Liver (tissue), 9 donors: Measurements from ENCODE around the gene RTBDN. TPM values are rescaled to one million over a fixed set of nuclear protein-coding genes. Genes with fewer than 3 reads are reported as not detected.

ENCODE experiments used
- DNase-seq: peaks from one replicate; pipeline ENCODE4 v3.0.0-alpha.2; 2017; ENCODE audit warnings: low spot score
- H3K27ac ChIP-seq, 2 donors: one replicate each; pipeline ENCODE4 v1.7.0; 2013; ENCODE audit warnings: inconsistent platforms in 2 of 2, low read length in 2 of 2, control low read depth in 1 of 2, low read depth in 1 of 2, mild to moderate bottlenecking in 1 of 2
- H3K27me3 ChIP-seq, 4 donors: one replicate each; pipeline versions ENCODE4 v1.6.1 to v1.7.0; 2013; ENCODE audit warnings: low read length in 3 of 4, inconsistent platforms in 1 of 4, mild to moderate bottlenecking in 1 of 4, moderate library complexity in 1 of 4; ENCODE audit not compliant: control insufficient read depth in 4 of 4, insufficient read depth in 4 of 4
- H3K36me3 ChIP-seq, 4 donors: one replicate each; pipeline versions ENCODE4 v1.6.1 to v1.7.0; 2013; ENCODE audit warnings: low read length in 3 of 4, mild to moderate bottlenecking in 3 of 4, low read depth in 1 of 4, moderate library complexity in 1 of 4; ENCODE audit not compliant: control insufficient read depth in 4 of 4, insufficient read depth in 3 of 4
- H3K4me1 ChIP-seq, 4 donors: one replicate each; pipeline versions ENCODE4 v1.6.1 to v1.7.0; 2013; ENCODE audit warnings: low read length in 3 of 4, mild to moderate bottlenecking in 3 of 4, moderate library complexity in 1 of 4; ENCODE audit not compliant: control insufficient read depth in 4 of 4, insufficient read depth in 4 of 4
- H3K4me3 ChIP-seq, 3 donors: one replicate each; pipeline versions ENCODE4 v1.6.1 to v1.7.0; 2013; ENCODE audit warnings: low read length in 3 of 3, control low read depth in 1 of 3, low read depth in 1 of 3, mild to moderate bottlenecking in 1 of 3
- H3K9ac ChIP-seq, 2 donors: one replicate each; pipeline ENCODE4 v1.7.0; 2013; ENCODE audit warnings: low read length in 2 of 2, mild to moderate bottlenecking in 2 of 2, moderate library complexity in 2 of 2, control low read depth in 1 of 2, low read depth in 1 of 2
- H3K9me3 ChIP-seq, 4 donors: one replicate each; pipeline versions ENCODE4 v1.6.1 to v1.7.0; 2013; ENCODE audit warnings: low read length in 3 of 4; ENCODE audit not compliant: control insufficient read depth in 4 of 4
- ATF3 ChIP-seq: IDR thresholded peaks from 2 replicates; pipeline ENCODE4 v1.6.1; 2016; ENCODE audit warnings: antibody characterized with exemption
- EGR1 ChIP-seq, 2 donors: IDR thresholded peaks; 2 replicates each; pipeline ENCODE4 v1.6.1; 2016 to 2018; ENCODE audit warnings: antibody characterized with exemption in 2 of 2, low read depth in 2 of 2
- FOXA1 ChIP-seq: IDR thresholded peaks from 2 replicates; pipeline ENCODE4 v1.6.1; 2016; ENCODE audit warnings: antibody characterized with exemption
- FOXA2 ChIP-seq: IDR thresholded peaks from 2 replicates; pipeline ENCODE4 v1.6.1; 2016; ENCODE audit warnings: antibody characterized with exemption
- GABPA ChIP-seq, 2 donors: IDR thresholded peaks in 1 of 2; conservative IDR thresholded peaks in 1 of 2; 2 replicates each; pipeline ENCODE4 v1.6.1; 2016; ENCODE audit warnings: antibody characterized with exemption in 2 of 2, mild to moderate bottlenecking in 1 of 2, moderate library complexity in 1 of 2
- HNF4A ChIP-seq, 2 donors: conservative IDR thresholded peaks; 2 replicates each; pipeline ENCODE4 v1.6.1; 2016; ENCODE audit warnings: antibody characterized with exemption in 2 of 2, mild to moderate bottlenecking in 2 of 2
- HNF4G ChIP-seq: IDR thresholded peaks from 2 replicates; pipeline ENCODE4 v1.6.1; 2016; ENCODE audit warnings: antibody characterized with exemption
- JUND ChIP-seq, 2 donors: IDR thresholded peaks; 2 replicates each; pipeline ENCODE4 v1.6.1; 2016; ENCODE audit warnings: antibody characterized with exemption in 2 of 2
- MAX ChIP-seq: IDR thresholded peaks from 2 replicates; pipeline ENCODE4 v1.6.1; 2016; ENCODE audit warnings: antibody characterized with exemption
- NR2F2 ChIP-seq: IDR thresholded peaks from 2 replicates; pipeline ENCODE4 v1.6.1; 2016; ENCODE audit warnings: antibody characterized with exemption
- RAD21 ChIP-seq, 2 donors: IDR thresholded peaks; 2 replicates each; pipeline ENCODE4 v1.6.1; 2016; ENCODE audit warnings: antibody characterized with exemption in 2 of 2, mild to moderate bottlenecking in 2 of 2
- RXRA ChIP-seq, 2 donors: IDR thresholded peaks; 2 replicates each; pipeline ENCODE4 v1.6.1; 2017 to 2018; ENCODE audit warnings: antibody characterized with exemption in 2 of 2, mild to moderate bottlenecking in 1 of 2
- SP1 ChIP-seq: IDR thresholded peaks from 2 replicates; pipeline ENCODE4 v1.6.1; 2018; ENCODE audit warnings: antibody characterized with exemption, mild to moderate bottlenecking
- TAF1 ChIP-seq: conservative IDR thresholded peaks from 2 replicates; pipeline ENCODE4 v1.6.1; 2016; ENCODE audit warnings: antibody characterized with exemption, mild to moderate bottlenecking
- YY1 ChIP-seq: IDR thresholded peaks from 2 replicates; pipeline ENCODE4 v1.6.1; 2016; ENCODE audit warnings: antibody characterized with exemption, mild to moderate bottlenecking
- ZBTB33 ChIP-seq: IDR thresholded peaks from 2 replicates; pipeline ENCODE4 v1.6.1; 2016; ENCODE audit warnings: antibody characterized with exemption
- WGBS: extraction: QIAGEN DNeasy Blood & Tissue Kit; methylation state at CpG from one replicate; pipeline ENCODE4 v1.1.7; 2013; 5-methylcytosine and 5-hydroxymethylcytosine counted together
- polyA plus RNA-seq, 2 donors: library from polyadenylated mRNA; stranded (reverse) in 1 of 2; unstranded in 1 of 2; fragments of 200-250 nt in 1 of 2; fragments of >200 nt in 1 of 2; fragmentation: Nextera tagmentation in 1 of 2; extraction: Ambion mirVana in 1 of 2; gene quantifications; one replicate each; pipeline versions ENCODE4 v1.2.1 to v1.2.3, GENCODE V29; 2013 to 2015
- total RNA-seq, 2 donors: library from RNA; depleted of rRNA; stranded (reverse); fragments of >200 nt; gene quantifications; one replicate each; pipeline ENCODE4 v1.2.3, GENCODE V29; 2014
- TF ChIP-seq, protein P1 (sequence below): fragments of 150-350 bp; IDR thresholded peaks from 2 replicates; pipeline ENCODE4 v1.5.1; 2017; ENCODE audit warnings: improper control_type of control experiment, low read depth, low read length; ENCODE audit not compliant: missing input control
- TF ChIP-seq, protein P2 (sequence below): IDR thresholded peaks from 2 replicates; pipeline ENCODE4 v1.6.1; 2016; ENCODE audit warnings: antibody characterized with exemption, mild to moderate bottlenecking
- donor health status: healthy.
- donor health status: healthy.
- donor health status: healthy.
- donor health status: healthy.
- donor health status: healthy.

Gene RTBDN
- total and polyA plus RNA-seq, 4 donors = not detected

DNA sequence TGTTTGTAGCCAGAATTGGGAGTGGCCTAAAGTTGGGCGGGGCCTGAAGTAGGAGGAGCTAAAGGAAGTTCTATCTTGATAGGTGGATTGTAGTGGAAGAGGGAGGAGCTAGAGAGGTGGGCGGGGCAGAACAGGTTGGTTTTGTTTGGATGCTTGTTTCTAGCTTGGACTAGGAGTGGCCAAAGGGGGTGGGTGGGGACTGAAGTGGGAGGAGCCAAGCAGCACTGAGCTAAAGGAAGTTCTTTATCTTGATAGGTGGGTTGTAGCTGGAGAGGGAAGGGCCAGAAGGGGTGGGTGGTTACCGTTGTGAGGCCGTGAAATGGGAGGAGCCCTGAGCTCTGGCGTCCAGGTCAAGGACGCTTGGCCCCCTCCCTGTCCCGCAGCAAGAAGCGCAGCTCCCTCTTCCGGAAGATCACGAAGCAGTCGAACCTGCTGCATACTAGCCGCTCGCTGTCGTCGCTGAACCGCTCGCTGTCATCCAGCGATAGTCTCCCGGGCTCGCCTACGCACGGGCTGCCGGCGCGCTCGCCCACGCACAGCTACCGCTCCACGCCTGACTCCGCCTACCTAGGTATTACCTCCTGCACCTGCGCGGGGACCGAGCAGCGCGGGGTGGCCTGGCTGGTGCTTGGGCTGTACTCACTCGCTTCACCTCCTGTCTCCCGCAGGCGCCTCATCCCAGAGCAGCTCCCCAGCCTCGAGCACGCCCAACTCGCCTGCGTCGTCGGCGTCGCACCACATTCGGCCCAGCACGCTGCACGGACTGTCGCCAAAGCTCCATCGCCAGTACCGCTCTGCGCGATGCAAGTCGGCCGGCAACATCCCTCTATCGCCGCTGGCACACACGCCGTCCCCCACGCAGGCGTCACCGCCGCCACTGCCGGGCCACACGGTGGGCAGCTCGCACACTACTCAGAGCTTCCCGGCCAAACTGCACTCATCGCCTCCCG, 38.8 kb upstream of the RTBDN start:
- no peak overlapping the region for H3K9ac ChIP-seq
- H3K27me3 ChIP-seq = no peaks in the 10 kb centered on the region
- peaks cover 0 to 10% (median 6%) of the 10 kb centered on the region in 4 donors for H3K36me3 ChIP-seq
- TF ChIP-seq TAF1 = no peak
- TF ChIP-seq, protein P1, sequence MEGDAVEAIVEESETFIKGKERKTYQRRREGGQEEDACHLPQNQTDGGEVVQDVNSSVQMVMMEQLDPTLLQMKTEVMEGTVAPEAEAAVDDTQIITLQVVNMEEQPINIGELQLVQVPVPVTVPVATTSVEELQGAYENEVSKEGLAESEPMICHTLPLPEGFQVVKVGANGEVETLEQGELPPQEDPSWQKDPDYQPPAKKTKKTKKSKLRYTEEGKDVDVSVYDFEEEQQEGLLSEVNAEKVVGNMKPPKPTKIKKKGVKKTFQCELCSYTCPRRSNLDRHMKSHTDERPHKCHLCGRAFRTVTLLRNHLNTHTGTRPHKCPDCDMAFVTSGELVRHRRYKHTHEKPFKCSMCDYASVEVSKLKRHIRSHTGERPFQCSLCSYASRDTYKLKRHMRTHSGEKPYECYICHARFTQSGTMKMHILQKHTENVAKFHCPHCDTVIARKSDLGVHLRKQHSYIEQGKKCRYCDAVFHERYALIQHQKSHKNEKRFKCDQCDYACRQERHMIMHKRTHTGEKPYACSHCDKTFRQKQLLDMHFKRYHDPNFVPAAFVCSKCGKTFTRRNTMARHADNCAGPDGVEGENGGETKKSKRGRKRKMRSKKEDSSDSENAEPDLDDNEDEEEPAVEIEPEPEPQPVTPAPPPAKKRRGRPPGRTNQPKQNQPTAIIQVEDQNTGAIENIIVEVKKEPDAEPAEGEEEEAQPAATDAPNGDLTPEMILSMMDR = no peak
- TF ChIP-seq NR2F2 = peak; percentile 57
- peak in 1 of 2 donors; percentile 15 for TF ChIP-seq RXRA (IDR thresholded peaks at IDR 0.05)
- TF ChIP-seq EGR1 (IDR thresholded peaks at IDR 0.05; ENCODE audit: low read depth in 2 of 2) = peak; percentile 93 to 94
- TF ChIP-seq GABPA (IDR thresholded peaks at IDR 0.05 in 1 of 2, conservative IDR thresholded peaks at IDR 0.05 in 1 of 2) = no peak
- TF ChIP-seq JUND (IDR thresholded peaks at IDR 0.05) = no peak
- no peak overlapping the region for H3K27ac ChIP-seq
- peak overlapping the region in 2 of 3 donors; percentile 18 to 42 for H3K4me3 ChIP-seq
- no peaks in the 10 kb centered on the region for H3K9me3 ChIP-seq
- WGBS = 40% methylated on average over 70 of the region's 70 CpGs
- peaks cover 0 to 6% (median 3%) of the 10 kb centered on the region in 4 donors for H3K4me1 ChIP-seq
- peak; percentile 81 for DNase-seq

DNA sequence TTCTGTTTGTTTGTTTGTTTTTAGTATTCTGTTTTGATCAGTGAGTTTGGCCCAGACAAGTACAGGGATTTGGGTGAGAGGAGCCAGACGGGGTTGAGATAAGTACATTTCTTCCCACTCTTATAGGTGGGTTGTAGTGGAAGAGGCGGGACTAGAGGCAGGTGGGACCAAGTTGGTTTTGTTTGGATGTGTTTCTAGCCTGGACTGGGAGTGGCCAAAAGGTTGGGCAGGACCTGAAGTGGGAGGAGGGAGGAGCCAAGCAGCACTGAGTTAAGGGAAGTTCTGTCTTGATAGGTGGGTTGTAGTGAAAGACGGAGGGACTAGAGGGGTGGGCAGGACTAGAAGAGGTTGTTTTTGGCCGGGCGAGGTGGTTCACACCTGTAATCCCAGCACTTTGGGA, 37.9 kb upstream of the RTBDN start:
- no peak for DNase-seq
- TF ChIP-seq SP1 (no peak), MAX (no peak), FOXA1 (no peak), HNF4A (conservative IDR thresholded peaks at IDR 0.05) (no peak), NR2F2 (no peak), TAF1 (no peak), GABPA (IDR thresholded peaks at IDR 0.05 in 1 of 2, conservative IDR thresholded peaks at IDR 0.05 in 1 of 2) (no peak), YY1 (no peak), RXRA (IDR thresholded peaks at IDR 0.05) (no peak), FOXA2 (no peak), EGR1 (IDR thresholded peaks at IDR 0.05; ENCODE audit: low read depth in 2 of 2) (no peak), ATF3 (no peak), HNF4G (no peak), RAD21 (IDR thresholded peaks at IDR 0.05) (no peak), ZBTB33 (no peak), JUND (IDR thresholded peaks at IDR 0.05) (no peak)
- TF ChIP-seq, protein P1 = no peak
- TF ChIP-seq, protein P2, sequence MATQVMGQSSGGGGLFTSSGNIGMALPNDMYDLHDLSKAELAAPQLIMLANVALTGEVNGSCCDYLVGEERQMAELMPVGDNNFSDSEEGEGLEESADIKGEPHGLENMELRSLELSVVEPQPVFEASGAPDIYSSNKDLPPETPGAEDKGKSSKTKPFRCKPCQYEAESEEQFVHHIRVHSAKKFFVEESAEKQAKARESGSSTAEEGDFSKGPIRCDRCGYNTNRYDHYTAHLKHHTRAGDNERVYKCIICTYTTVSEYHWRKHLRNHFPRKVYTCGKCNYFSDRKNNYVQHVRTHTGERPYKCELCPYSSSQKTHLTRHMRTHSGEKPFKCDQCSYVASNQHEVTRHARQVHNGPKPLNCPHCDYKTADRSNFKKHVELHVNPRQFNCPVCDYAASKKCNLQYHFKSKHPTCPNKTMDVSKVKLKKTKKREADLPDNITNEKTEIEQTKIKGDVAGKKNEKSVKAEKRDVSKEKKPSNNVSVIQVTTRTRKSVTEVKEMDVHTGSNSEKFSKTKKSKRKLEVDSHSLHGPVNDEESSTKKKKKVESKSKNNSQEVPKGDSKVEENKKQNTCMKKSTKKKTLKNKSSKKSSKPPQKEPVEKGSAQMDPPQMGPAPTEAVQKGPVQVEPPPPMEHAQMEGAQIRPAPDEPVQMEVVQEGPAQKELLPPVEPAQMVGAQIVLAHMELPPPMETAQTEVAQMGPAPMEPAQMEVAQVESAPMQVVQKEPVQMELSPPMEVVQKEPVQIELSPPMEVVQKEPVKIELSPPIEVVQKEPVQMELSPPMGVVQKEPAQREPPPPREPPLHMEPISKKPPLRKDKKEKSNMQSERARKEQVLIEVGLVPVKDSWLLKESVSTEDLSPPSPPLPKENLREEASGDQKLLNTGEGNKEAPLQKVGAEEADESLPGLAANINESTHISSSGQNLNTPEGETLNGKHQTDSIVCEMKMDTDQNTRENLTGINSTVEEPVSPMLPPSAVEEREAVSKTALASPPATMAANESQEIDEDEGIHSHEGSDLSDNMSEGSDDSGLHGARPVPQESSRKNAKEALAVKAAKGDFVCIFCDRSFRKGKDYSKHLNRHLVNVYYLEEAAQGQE = no peak
- H3K27me3 ChIP-seq = no peaks in the 10 kb centered on the region
- no peak overlapping the region for H3K9ac ChIP-seq
- WGBS = 89% methylated on average over 5 of the region's 5 CpGs
- no peak overlapping the region for H3K4me3 ChIP-seq
- H3K4me1 ChIP-seq = peaks cover 0 to 11% (median 7%) of the 10 kb centered on the region in 4 donors
- peaks cover 0 to 7% (median 4%) of the 10 kb centered on the region in 4 donors for H3K36me3 ChIP-seq
- no peaks in the 10 kb centered on the region for H3K9me3 ChIP-seq
- H3K27ac ChIP-seq = no peak overlapping the region
